Smooth muscle cell (in vitro differentiated cells): ENCODE results near the gene TNNT3. TPM values are rescaled to one million over a fixed set of nuclear protein-coding genes. Genes with fewer than 3 reads are reported as not detected.

ENCODE experiments used
- DNase-seq: peaks from one replicate; lab custom pipeline; 2025; ENCODE audit not compliant: unreplicated experiment; lab: John Stamatoyannopoulos, UW
- H2AFZ ChIP-seq: fragments of 200-600 bp; sonication (generic); 2 replicates; pipeline ENCODE4 v1.6.0; 2016; ENCODE audit warnings: antibody characterized with exemption, low read depth, mild to moderate bottlenecking
- H3F3A ChIP-seq: fragments of 200-600 bp; sonication (generic); 2 replicates; pipeline ENCODE4 v1.6.0; 2017; ENCODE audit warnings: antibody characterized with exemption, low read depth
- H3K27ac ChIP-seq: fragments of 200-600 bp; sonication (generic); 2 replicates; pipeline ENCODE4 v1.5.1; 2016; ENCODE audit warnings: low read depth, mild to moderate bottlenecking
- H3K27me3 ChIP-seq: fragments of 200-600 bp; sonication (generic); 2 replicates; pipeline ENCODE4 v1.6.1; 2016; ENCODE audit warnings: low read depth, mild to moderate bottlenecking
- H3K36me3 ChIP-seq: fragments of 200-600 bp; sonication (generic); 2 replicates; pipeline ENCODE4 v1.5.1; 2016; ENCODE audit warnings: low read depth
- H3K4me1 ChIP-seq: fragments of 200-600 bp; sonication (generic); 2 replicates; pipeline ENCODE4 v1.5.1; 2016; ENCODE audit warnings: low read depth
- H3K4me2 ChIP-seq: fragments of 200-600 bp; sonication (generic); 2 replicates; pipeline ENCODE4 v1.6.0; 2016; ENCODE audit warnings: mild to moderate bottlenecking
- H3K4me3 ChIP-seq: fragments of 200-600 bp; sonication (generic); 2 replicates; pipeline ENCODE4 v1.5.1; 2016; ENCODE audit warnings: mild to moderate bottlenecking
- H3K79me2 ChIP-seq: fragments of 200-600 bp; sonication (generic); 2 replicates; pipeline ENCODE4 v1.6.0; 2016; ENCODE audit warnings: low read depth, mild to moderate bottlenecking
- H3K9ac ChIP-seq: fragments of 200-600 bp; sonication (generic); 2 replicates; pipeline ENCODE4 v1.6.0; 2016; ENCODE audit warnings: low read depth
- H3K9me3 ChIP-seq: fragments of 200-600 bp; sonication (generic); replicated peaks from 2 replicates; pipeline ENCODE4 v1.5.1; 2016; ENCODE audit warnings: low read depth
- H4K20me1 ChIP-seq: fragments of 200-600 bp; sonication (generic); 2 replicates; pipeline ENCODE4 v1.6.0; 2016; ENCODE audit warnings: low read depth
- WGBS: methylation state at CpG from one replicate; pipeline ENCODE4 v1.1.7; 2016; ENCODE audit warnings: low lambda C conversion rate; 5-methylcytosine and 5-hydroxymethylcytosine counted together
- polyA plus RNA-seq: library from polyadenylated mRNA; unstranded; fragments of >200 nt; fragmentation: Nextera tagmentation; extraction: Ambion mirVana; gene quantifications from 2 replicates; pipeline ENCODE4 v1.2.1, GENCODE V29; 2016
- total RNA-seq: library from RNA; depleted of rRNA; stranded (reverse); fragments of >200 nt; gene quantifications from 2 replicates; pipeline ENCODE4 v1.2.3, GENCODE V29; 2014
- TF ChIP-seq, protein P1 (sequence below): fragments of 200-600 bp; sonication (generic); IDR thresholded peaks from 2 replicates; pipeline ENCODE4 v1.5.1; 2017; ENCODE audit warnings: borderline replicate concordance, mild to moderate bottlenecking, antibody characterized with exemption; ENCODE audit not compliant: insufficient read depth, poor library complexity, severe bottlenecking

Gene TNNT3
- total and polyA plus RNA-seq, 2 experiments from 2014 or later, result 0.97 to 1.9 TPM

DNA sequence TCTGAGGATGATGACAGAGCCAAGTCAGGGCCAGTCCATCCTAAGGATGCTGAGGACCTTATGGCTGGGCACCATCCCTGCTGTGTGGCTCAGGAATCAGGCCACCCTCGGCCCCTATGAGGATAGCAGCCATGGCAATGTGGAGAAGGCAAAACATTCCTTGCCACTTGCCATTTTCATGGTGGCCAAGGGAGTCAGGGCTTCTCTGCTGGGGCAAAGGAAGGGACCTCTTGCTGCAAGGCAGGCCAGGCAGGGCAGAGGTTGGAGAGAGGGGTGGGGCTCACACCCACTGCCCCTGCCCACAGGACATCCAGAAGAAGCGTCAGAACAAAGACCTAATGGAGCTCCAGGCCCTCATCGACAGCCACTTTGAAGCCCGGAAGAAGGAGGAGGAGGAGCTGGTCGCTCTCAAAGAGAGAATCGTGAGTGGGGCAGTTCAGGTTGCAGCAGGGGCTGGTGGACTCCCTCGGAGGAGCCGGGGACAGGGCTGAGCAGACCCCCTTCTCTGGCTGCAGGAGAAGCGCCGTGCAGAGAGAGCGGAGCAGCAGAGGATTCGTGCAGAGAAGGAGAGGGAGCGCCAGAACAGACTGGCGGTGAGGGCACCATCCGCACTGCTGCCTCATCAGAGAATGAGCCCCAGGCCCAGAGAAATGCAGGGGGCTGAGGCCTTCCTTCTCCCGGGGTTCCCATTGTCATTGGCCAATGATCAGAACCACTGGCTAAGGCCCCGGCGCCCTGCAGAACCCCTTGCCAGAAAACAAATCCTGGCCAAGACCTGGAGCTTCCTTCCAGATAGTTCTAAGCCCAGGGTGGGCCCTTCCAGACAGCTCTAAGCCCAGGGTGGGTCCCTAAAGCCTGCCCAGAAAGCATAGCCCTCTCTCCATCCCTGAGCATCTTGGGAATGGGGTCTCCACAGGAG lies 14.2 kb downstream of the TNNT3 start:
- Histone ChIP-seq H3K27ac (no peak overlapping the region), H3K4me1 (no peaks in the 10 kb centered on the region), H3K4me2 (no peak overlapping the region), H3K9me3 (no peaks in the 10 kb centered on the region), H3K36me3 (no peaks in the 10 kb centered on the region), H3K9ac (no peak overlapping the region), H4K20me1 (no peaks in the 10 kb centered on the region), H3K4me3 (no peak overlapping the region), H3F3A (no peaks in the 10 kb centered on the region), H3K79me2 (no peaks in the 10 kb centered on the region), H3K27me3 (no peaks in the 10 kb centered on the region), H2AFZ (no peak overlapping the region)
- 95% methylated on average over 18 of the region's 18 CpGs for WGBS
- TF ChIP-seq, protein P1, sequence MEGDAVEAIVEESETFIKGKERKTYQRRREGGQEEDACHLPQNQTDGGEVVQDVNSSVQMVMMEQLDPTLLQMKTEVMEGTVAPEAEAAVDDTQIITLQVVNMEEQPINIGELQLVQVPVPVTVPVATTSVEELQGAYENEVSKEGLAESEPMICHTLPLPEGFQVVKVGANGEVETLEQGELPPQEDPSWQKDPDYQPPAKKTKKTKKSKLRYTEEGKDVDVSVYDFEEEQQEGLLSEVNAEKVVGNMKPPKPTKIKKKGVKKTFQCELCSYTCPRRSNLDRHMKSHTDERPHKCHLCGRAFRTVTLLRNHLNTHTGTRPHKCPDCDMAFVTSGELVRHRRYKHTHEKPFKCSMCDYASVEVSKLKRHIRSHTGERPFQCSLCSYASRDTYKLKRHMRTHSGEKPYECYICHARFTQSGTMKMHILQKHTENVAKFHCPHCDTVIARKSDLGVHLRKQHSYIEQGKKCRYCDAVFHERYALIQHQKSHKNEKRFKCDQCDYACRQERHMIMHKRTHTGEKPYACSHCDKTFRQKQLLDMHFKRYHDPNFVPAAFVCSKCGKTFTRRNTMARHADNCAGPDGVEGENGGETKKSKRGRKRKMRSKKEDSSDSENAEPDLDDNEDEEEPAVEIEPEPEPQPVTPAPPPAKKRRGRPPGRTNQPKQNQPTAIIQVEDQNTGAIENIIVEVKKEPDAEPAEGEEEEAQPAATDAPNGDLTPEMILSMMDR, result no peak
- no peak for DNase-seq

DNA sequence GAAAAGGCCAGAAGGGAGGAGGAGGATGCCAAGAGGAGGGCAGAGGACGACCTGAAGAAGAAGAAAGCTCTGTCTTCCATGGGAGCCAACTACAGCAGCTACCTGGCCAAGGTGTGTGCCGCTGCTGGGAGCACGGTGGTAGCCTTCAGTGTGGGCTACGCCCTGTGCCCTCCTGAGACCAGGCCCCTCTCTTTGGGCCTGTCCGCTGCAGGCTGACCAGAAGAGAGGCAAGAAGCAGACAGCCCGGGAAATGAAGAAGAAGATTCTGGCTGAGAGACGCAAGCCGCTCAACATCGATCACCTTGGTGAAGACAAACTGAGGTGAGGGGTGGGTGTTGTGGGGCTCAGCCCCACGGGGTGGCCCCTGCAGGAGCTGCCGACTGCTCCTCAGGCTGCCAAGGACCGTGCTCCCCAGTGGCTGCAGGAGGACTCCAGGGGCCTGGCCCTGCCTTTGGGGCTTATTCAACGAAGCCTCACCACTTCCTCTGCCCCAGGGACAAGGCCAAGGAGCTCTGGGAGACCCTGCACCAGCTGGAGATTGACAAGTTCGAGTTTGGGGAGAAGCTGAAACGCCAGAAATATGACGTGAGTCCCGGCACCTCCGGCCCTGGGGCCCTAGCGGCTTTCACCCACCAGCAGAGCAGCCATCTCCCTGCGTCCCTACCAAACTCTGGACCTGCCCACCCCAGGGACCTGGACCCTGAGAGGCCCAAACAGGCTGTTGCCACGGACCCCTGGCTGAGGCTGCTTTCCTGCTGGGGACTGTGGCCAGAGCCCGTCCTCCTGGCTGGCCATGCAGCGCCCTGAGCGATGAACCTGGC lies 15.0 kb downstream of the TNNT3 start:
- whole genome bisulfite sequencing, result 88% methylated on average over 24 of the region's 24 CpGs
- no peaks in the 10 kb centered on the region for H3K27me3 ChIP-seq
- no peaks in the 10 kb centered on the region for H3F3A ChIP-seq

GRCh38 chr11:1935156-1936071 lies 15.9 kb downstream of the TNNT3 start:
- no peak overlapping the region for H3K4me2 ChIP-seq
- no peaks in the 10 kb centered on the region for H3K9me3 ChIP-seq
- no peak for DNase-seq
- H3K36me3 ChIP-seq, result no peaks in the 10 kb centered on the region
- H3F3A ChIP-seq, result no peaks in the 10 kb centered on the region
- WGBS, result 96% methylated on average over 28 of the region's 33 CpGs
- H3K27me3 ChIP-seq, result no peaks in the 10 kb centered on the region
- H4K20me1 ChIP-seq, result no peaks in the 10 kb centered on the region
- no peak overlapping the region for H3K9ac ChIP-seq
- H3K27ac ChIP-seq, result no peak overlapping the region
- H2AFZ ChIP-seq, result no peak overlapping the region
- no peaks in the 10 kb centered on the region for H3K4me1 ChIP-seq
- H3K79me2 ChIP-seq, result no peaks in the 10 kb centered on the region
- no peak overlapping the region for H3K4me3 ChIP-seq
- TF ChIP-seq, protein P1, result no peak

More for the DNA sequence above, 15.0 kb downstream of the TNNT3 start:
- no peaks in the 10 kb centered on the region for H4K20me1 ChIP-seq
- H3K36me3 ChIP-seq, result no peaks in the 10 kb centered on the region
- H2AFZ ChIP-seq, result no peak overlapping the region
- H3K4me2 ChIP-seq, result no peak overlapping the region
- no peak overlapping the region for H3K4me3 ChIP-seq
- TF ChIP-seq, protein P1, result no peak
- no peak overlapping the region for H3K9ac ChIP-seq
- H3K4me1 ChIP-seq, result no peaks in the 10 kb centered on the region
- no peak overlapping the region for H3K27ac ChIP-seq
- H3K79me2 ChIP-seq, result no peaks in the 10 kb centered on the region
- DNase-seq, result no peak
- H3K9me3 ChIP-seq, result no peaks in the 10 kb centered on the region
